Measurements from ENCODE around the gene CRISPLD2.

DNA sequence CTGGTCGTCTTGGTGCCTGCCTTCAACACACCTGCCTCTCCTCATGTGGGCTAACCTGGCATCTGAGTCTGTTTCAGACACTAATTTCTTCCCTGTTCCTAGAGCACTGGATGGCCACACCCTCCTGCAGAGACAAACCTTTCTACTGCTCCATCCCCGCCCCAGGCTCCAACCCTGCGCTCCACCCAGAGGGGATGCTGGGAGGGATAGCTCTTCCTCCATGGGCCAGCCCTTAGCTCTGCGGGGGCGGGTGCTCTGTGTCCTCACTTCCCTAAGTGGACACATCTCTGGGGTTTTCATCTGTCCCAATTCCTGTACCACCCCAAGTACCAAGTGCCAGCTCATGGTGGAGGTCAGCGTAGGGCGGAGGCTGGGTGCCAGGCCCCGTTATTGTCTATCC, 11.0 kb upstream of the CRISPLD2 start:
- TF ChIP-seq POLR2AphosphoS5 (IDR thresholded peaks at IDR 0.05; ENCODE audit: low read depth) = no peak
- TF ChIP-seq, protein P1, sequence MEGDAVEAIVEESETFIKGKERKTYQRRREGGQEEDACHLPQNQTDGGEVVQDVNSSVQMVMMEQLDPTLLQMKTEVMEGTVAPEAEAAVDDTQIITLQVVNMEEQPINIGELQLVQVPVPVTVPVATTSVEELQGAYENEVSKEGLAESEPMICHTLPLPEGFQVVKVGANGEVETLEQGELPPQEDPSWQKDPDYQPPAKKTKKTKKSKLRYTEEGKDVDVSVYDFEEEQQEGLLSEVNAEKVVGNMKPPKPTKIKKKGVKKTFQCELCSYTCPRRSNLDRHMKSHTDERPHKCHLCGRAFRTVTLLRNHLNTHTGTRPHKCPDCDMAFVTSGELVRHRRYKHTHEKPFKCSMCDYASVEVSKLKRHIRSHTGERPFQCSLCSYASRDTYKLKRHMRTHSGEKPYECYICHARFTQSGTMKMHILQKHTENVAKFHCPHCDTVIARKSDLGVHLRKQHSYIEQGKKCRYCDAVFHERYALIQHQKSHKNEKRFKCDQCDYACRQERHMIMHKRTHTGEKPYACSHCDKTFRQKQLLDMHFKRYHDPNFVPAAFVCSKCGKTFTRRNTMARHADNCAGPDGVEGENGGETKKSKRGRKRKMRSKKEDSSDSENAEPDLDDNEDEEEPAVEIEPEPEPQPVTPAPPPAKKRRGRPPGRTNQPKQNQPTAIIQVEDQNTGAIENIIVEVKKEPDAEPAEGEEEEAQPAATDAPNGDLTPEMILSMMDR (IDR thresholded peaks at IDR 0.05; ENCODE audit: insufficient read depth, low read length) = no peak
- TF ChIP-seq GABPA (IDR thresholded peaks at IDR 0.05; ENCODE audit: low read depth) = no peak
- TF ChIP-seq SPI1 (IDR thresholded peaks at IDR 0.05; ENCODE audit: borderline replicate concordance, low read depth) = no peak

Data from HL-60 (cell line).